Stimulated activated CD8-positive, alpha-beta memory T cell treated with anti-CD3 and anti-CD28 coated beads, Interleukin-7, amount 100 ng/mL, for 48 hours (primary cell): ENCODE data around the gene NLRX1.
"Not testable (repeated sequence)": the region's sequence is repeated elsewhere in the genome, so short reads cannot be mapped to it uniquely, and the experiment has no call there.

Experiments
- DNase-seq, 2 donors: peaks; one replicate each; pipeline ENCODE4 v3.0.0-alpha.2; 2020; ENCODE audit warnings: low read depth in 1 of 2; ENCODE audit errors: extremely low read depth in 1 of 2

NLRX1 gene

DNA sequence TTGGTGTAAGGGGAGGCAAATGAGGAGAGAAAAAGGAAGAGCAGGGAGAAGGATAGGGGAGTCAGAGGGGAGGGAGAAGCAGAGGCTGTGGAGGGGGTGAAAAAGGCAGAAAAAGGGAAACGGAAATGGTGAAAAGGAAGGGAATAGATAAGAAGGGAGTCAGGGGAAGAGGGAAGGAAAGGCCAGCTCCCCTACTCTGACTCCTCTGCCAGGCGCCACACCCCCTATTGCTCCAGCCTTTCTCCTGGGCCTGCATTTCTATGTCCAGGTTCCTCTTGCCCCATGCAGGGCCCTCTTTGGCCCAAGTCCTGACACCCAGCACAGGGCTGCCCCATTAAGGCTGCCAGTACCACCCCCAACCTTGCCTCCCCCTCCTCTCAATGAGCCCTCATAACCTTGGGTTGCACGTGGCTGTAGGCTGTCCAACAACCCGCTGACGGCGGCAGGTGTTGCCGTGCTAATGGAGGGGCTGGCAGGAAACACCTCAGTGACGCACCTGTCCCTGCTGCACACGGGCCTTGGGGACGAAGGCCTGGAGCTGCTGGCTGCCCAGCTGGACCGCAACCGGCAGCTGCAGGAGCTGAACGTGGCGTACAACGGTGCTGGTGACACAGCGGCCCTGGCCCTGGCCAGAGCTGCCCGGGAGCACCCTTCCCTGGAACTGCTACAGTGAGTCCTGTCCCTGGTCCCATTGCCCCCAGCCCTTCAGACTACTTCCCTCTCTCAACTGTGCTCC lies 13.3 kb downstream of the NLRX1 start:
- DNase-seq, result no peak

DNA sequence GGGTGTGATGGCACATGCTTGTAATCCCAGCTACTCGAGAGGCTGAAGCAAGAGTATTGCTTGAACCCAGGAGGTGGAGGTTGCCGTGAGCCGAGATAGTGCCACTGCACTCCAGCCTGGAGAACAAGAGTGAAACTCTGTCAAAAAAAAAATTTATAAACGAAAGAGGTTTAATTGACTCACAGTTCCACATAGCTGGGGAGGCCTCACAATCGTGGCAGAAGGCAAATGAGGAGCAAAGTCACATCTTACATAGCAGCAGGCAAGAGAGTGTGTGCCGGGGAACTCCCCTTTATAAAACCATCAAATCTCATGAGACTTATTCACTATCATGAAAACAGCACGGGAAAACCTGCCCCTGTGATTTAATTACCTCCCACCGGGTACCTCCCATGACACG lies 15.9 kb downstream of the NLRX1 start:
- DNase-seq, result not testable (repeated sequence)

DNA sequence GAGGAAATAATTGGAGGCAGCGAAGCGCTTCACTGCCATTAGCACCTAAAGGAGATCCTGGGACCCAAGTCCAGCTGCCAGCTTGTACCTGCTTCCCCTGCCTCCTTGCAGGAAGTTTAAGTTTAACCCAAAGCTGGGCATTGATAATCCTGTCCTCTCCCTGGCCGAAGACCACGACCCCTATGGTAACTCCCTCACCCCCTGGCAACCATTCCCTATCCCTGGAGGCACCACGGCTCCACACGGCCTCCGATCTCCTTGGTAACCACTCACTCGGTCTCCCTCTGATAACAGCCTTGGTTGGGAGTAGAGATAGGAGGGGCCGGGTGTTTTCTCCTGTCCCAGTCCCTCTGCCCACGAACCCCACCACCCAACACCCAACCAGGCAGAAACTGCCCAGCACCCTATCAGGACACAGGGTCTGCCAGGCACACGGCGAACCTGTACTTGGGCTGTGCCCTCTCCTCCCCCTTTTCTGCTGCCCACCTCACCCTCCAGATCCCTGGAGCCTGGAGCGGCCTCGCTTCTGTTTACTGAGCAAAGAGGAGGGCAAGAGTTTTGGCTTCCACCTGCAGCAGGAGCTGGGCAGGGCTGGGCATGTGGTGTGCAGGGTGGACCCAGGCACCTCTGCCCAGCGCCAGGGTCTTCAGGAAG lies 17.6 kb downstream of the NLRX1 start:
- DNase-seq, result no peak

DNA sequence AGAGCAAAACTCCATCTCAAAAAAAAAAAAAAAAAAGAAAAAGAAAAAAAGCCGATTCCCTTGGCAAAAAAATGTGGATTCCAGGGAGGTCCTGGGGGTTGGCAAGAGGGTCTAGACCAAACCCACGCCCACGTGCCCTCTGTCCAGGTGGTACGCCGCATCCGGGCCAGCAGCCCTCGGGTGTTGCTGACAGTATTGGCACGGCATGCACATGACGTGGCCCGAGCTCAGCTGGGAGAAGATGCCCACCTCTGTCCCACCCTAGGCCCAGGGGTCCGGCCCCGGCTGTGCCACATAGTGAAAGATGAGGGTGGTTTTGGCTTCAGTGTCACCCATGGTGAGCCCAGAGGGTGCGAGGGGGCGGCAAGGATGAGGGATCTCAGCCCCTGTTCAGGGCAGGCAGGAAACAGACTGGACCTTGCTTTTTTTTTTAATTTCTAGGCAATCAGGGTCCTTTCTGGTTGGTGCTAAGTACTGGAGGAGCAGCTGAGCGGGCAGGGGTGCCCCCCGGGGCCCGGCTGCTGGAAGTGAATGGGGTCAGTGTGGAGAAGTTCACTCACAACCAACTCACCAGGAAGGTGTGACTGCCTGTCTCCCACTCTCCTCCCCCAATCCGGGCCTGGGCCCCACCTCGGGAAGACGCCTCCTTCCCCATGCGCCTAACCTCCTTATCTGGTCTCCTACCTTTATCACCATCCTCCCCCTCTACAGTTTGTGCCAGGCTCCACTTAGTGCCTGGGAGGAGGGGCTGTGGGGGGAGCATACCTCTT lies 18.8 kb downstream of the NLRX1 start:
- DNase-seq, result no peak

DNA sequence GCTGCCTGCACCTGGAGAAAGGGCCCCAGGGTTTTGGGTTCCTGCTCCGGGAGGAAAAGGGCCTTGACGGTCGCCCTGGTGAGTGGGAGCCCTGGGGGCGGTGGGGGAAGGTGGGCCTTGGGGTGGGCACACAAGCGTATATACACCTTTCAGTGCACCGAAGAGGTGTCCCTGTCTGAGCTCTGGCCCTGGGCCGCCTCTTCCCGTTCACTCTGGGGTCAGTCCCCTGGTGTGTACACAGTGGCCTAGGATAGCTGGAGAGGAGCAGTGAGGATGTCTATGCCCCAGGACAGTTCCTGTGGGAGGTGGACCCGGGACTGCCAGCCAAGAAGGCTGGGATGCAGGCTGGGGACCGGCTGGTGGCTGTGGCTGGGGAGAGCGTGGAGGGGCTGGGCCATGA lies 19.5 kb downstream of the NLRX1 start:
- no peak for DNase-seq

DNA sequence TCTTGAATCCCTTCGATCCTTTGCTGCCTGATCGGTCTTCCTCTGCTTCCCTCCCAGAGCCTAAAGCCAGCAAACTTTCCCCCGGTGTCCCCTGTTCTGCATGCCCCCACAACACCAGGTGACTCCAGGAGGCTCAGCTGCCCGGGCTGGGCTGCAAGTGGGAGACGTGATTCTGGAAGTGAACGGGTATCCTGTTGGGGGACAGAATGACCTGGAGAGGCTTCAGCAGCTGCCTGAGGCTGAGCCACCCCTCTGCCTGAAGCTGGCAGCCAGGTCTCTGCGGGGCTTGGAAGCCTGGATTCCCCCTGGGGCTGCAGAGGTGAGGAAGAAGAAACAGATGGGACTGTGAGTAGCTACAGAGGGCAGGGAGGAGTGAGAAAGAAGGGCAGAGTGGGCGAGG lies 20.4 kb downstream of the NLRX1 start:
- DNase-seq, result no peak

DNA sequence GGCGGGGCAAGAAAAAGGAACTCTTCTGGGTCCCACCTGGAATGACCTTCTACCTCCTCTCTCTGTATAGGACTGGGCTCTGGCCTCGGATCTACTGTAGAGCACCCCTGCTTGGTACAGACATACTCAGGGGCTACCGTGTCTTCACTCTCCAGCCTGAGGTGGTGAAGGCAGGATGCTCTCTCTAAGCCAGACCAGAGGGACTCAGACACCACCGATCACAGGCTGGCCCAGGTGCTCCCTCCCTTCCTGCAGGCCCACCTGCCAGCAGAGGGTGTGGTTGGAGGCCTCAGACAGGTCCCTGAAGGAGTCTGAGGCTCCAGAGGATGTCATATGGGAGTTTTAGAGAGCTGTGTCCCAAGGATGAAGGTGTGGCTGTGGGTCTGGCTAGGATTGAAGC lies 20.9 kb downstream of the NLRX1 start:
- DNase-seq, result no peak

DNA sequence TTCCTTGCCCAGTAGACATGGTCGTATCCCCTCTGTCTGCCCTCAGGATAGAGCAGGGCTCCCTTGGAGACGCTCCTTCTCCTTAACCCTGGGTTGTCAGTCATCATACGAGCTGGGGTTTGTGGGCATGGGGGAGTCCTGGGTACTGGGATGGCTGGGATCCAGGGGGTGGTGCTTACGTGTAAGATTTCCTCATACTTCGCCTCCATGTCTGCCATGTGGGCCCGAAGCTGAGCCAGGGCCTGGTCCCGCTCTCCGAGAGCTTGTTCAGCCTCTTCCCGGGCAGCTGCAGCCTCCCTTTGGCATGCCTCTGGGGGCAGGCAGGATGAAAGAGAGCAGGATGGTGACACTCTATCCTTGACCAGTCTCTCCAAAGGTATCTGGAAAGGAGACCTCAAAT lies 22.0 kb downstream of the NLRX1 start:
- no peak for DNase-seq

DNA sequence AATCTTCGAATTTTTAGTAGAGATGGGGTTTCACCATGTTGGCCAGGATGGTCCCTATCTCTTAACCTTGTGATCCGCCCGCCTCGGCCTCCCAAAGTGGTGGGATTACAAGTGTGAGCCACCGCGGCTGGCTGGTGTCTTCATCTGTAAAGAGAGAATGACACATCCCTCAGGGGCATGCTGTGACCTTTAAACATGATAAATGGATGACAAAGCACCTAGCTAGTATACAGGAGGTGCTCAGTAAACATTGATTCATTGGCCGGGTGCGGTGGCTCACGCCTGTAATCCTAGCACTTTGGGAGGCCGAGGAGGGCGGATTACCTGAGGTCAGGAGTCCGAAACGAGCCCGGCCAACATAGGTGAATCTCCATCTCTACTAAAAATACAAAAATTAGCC lies 22.7 kb downstream of the NLRX1 start:
- not testable (repeated sequence) for DNase-seq

DNA sequence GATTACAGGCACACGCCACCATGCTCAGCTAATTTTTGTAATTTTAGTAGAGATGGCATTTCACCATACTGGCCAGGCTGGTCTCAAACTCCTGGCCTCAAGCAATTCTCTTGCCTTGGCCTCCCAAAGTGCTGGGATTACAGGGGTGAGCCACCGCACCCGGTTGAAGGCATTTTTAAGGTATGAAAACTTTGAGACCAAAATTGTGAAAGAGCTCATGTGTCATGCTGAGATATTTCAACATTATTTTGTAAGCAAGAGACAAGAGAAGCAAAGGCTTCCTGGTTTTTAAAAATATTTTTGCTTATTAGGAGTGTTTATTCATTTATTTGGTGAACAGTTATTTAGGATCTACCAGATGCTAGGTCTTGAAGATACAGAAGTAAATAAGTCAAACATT lies 23.6 kb downstream of the NLRX1 start:
- no peak for DNase-seq

DNA sequence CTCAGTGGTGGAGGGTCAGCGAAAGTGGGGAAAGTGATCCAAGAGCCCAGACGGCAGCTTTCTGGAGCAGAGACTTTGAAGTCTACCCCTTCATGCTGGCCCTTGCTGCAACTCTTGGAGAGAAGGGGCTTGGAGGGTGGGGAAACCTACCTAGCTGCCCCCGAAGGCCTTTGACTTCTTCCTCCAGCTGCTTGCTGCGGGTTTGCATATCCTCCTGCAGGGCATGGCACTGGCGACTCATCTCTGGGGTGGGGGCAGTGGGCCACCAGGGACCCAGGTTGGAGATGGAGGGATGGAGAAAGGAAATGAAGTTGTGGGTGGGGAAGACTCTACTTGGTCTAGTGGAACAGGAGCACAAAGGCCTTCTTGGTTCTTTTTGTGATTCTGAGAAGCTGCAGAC lies 24.5 kb downstream of the NLRX1 start:
- no peak for DNase-seq

DNA sequence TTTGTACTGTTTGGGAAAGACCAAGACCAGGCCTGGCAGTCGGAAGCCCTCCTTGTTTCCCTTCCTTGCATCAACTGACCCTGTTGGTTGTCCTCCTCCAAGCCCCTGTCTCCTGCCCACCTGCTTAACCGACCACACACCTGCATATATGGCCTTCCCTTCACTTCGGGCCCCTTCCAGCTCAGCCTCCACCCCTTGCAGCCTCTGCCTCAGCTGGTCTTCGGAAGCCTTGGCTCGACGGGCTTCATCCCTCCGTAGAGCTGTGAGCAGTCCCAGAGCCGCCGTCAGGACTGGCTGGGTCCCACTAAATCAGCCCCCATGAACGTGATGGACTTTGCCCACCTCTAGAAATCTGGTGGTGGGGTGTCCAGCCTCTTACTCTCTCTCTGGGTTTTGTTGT lies 25.1 kb downstream of the NLRX1 start:
- DNase-seq, result no peak

DNA sequence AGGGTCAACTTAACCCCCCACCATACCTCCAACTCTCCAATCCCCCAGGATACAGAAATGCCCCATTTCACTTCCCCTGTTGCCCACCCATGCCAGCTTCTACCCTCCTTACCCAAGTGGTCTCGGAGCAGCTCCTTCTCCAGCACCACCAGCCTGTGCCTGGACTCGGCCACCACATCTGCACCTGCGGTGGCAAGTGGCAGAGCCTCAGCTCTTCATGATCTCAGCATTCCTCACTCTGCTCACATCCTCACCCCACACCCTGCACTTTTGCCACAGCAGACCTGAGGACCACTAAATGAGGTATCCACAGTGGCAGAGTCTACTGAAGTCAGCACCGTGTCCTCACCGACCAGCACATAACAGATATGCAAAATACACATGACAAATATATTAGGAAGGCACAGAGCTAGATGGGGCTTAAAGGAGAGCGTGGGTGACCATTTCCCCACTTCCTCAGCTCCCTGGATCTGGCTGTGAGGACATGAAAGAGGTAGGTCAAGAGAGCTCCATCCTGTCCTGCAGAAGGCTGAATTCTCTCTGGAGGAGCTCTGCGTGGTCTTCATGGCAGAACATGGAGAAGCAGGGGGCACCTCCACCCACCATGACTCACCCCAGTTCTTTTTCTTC lies 26.4 kb downstream of the NLRX1 start:
- DNase-seq, result no peak

DNA sequence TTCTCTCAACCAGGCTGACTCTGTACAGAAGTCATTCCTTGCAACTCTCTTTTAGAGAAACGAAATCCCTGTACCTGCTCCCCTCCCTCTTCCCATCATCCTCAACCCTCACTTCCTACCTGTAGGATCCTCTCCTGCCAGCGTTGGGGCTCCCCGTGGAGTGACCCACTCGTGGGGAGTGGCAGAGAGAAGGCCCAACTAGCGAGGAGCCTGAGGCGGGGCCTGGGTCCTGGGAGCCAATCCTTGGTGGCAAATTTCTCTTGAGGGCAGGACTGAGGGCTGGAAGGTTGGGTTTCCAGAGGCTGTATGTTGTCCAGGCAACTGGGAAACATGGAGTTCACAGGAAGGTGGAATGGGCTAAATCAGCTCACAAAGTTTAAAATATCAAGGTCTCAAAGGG lies 27.2 kb downstream of the NLRX1 start:
- no peak for DNase-seq

DNA sequence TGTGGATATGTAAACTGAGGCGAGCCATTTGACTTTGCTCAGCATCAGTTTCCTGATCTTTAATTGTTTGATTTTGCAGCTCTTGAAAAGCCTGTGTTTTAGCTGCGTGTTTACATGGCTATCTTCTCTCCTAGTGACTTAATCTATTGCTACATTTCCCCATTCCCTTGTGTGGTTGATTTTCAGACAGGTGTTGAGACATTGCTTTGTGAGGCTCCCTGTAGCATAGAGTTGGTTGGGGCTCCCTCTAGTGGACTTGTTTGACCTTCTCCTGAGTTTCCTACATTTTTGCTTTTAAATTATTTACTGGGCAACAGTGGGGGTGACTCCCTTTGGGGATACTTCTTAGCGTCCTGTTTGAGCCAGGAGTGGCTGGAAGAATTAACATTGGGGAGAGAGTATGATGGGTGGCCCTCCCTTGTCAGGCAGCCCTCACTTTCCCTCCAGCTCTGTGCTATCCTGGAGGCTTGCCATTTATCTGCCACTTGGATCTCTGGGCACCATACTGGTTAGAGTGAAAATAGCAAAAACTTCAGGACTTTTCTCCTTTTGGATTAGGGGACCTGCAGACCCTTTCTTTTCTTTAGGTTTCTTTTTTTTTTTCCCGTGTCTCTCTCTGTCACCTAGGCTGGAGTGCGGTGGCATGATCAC lies 28.4 kb downstream of the NLRX1 start:
- DNase-seq, result peak; percentile 15 to 45

DNA sequence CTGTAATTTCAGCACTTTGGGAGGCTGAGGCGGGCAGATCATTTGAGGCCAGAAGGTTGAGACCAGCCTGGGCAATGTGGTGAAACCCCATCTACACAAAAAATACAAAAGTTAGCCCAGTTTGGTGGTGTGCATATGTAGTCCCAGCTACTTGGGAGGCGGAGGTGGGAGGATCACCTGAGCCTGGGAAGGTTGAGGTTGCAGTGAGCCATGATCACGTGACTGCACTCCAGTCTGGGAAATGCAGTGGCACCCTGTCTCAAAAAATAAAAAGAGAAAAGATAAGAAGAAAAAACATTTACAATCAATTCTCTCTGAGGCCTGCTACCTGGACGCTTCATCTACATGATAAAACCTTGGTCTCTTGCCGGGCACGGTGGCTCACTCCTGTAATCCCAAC lies 30.4 kb downstream of the NLRX1 start:
- no peak for DNase-seq

DNA sequence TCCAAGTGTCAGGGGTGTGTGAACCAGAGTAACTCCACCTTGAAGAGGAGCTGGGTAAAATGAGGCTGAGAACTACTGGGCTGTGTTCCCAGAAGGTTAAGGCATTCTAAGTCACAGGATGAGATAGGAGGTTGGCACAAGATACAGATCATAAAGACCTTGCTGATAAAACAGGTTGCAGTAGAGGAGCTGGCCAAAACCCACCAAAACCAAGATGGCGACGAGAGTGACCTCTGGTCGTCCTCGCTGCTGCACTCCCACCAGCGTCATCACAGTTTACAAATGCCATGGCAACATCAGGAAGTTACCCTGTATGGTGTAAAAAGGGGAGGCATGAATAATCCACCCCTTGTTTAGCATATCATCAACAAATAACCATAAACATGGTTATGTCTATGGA lies 32.7 kb downstream of the NLRX1 start:
- not testable (repeated sequence) for DNase-seq

DNA sequence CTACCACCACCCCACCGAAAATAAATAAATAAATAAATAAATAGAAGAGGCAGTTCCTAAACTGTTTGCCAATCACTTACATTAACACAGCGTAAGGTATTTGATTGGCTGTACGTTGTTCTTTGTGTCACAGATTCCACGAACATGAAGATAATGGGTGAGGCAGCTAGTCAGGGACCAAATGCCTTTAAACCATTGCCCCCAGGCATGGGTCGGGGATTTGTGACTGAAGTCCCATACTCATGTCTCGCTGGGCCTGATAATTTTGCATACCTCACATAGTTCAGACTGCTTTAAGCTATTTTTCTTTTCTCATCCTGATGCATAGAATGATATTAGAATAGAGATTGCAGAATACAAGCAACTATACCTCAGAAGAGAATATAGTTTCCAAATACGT lies 34.0 kb downstream of the NLRX1 start:
- DNase-seq, result no peak

DNA sequence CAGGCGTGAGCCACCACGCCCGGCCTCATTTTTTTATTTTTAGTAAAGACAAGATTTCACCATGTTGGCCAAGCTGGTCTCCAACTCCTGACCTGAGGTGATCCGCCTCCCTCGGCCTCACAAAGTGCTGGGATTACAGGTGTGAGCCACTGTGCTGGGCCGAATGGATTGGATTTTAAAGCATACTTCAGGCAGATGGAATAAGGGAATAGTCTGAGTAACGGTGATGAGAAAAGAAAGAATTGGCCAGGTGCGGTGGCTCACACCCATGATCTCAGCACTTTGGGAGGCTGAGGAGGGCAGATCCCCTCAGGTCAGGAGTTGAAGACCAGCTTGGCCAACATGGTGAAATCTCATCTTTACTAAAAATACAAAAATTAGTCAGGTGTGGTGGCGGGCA lies 35.5 kb downstream of the NLRX1 start:
- no peak for DNase-seq

DNA sequence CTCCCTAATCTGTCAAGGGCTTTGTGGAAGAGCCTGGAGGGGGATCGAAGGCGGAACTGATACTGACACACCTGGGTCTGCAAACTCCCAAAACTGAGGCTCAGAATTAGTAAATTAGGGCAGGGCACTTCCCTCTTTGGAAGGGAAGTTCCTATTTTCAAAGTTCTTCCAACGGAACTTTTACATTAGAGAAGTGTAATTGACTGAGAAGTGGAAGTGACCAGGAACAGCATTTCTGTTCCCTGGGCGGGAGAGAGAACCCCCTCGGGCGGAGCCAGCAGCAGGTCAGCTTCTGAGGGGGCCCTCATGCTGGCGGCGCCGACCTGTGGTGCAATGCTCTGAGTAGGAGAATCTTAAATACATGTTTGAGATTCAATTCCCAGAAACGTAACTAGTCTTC lies 36.6 kb downstream of the NLRX1 start:
- no peak for DNase-seq
